BLaER1 treated with 17β-estradiol and CSF1 and Interleukin-3, amounts not matched to agents 10 nM and 100 nM (cell line): ENCODE data around the gene RHOA.
"Not testable (repeated sequence)": the region's sequence is repeated elsewhere in the genome, so short reads cannot be mapped to it uniquely, and the experiment has no call there.

ENCODE experiments used
- H3K27ac ChIP-seq, 11 experiments: shearing (Covaris generic); formaldehyde crosslinking; 2 replicates each; pipeline ENCODE4 v1.8.1; 2022
- H3K27me3 ChIP-seq, 11 experiments: shearing (Covaris generic); formaldehyde crosslinking; 2 replicates each; pipeline ENCODE4 v1.8.1; 2022
- H3K36me3 ChIP-seq, 11 experiments: shearing (Covaris generic); formaldehyde crosslinking; 2 replicates each; pipeline ENCODE4 v1.8.1; 2022
- H3K4me1 ChIP-seq, 10 experiments: shearing (Covaris generic); formaldehyde crosslinking; 2 replicates each; pipeline ENCODE4 v1.8.1; 2022
- H3K4me2 ChIP-seq, 11 experiments: shearing (Covaris generic); formaldehyde crosslinking; 2 replicates each; pipeline ENCODE4 v1.8.1; 2022
- H3K4me3 ChIP-seq, 10 experiments: shearing (Covaris generic); formaldehyde crosslinking; 2 replicates each; pipeline ENCODE4 v1.8.1; 2022
- H3K9ac ChIP-seq, 11 experiments: shearing (Covaris generic); formaldehyde crosslinking; 2 replicates each; pipeline ENCODE4 v1.8.1; 2022
- H3K9me3 ChIP-seq, 11 experiments: shearing (Covaris generic); formaldehyde crosslinking; replicated peaks in 1 of 11; 2 replicates each; pipeline ENCODE4 v1.8.1; 2022
- H4K20me1 ChIP-seq, 11 experiments: shearing (Covaris generic); formaldehyde crosslinking; 2 replicates each; pipeline ENCODE4 v1.8.1; 2022
- Cebpa-rat ChIP-seq, 11 experiments: shearing (Covaris generic); IDR thresholded peaks; 2 replicates each; pipeline ENCODE4 v1.8.1; 2022

Gene RHOA

GRCh38 chr3:49371946-49372345 lies 39.8 kb downstream of the RHOA start:
- Histone ChIP-seq H3K4me1 (peaks cover 6 to 57% (median 30%) of the 10 kb centered on the region in 10 experiments), H3K9me3 (peaks cover 0 to 4% (median 0%) of the 10 kb centered on the region in 11 experiments; a peak in 4 of 22 replicates), H3K4me2 (no peak overlapping the region), H3K36me3 (peaks cover 86 to 100% (median 95%) of the 10 kb centered on the region in 11 experiments), H4K20me1 (peaks cover 99 to 100% (median 100%) of the 10 kb centered on the region in 11 experiments), H3K27ac (no peak overlapping the region), H3K9ac (no peak overlapping the region), H3K27me3 (no peaks in the 10 kb centered on the region), H3K4me3 (no peak overlapping the region)
- no peak for TF ChIP-seq Cebpa-rat (IDR thresholded peaks at IDR 0.05)

GRCh38 chr3:49370585-49371290 lies 41.0 kb downstream of the RHOA start:
- Histone ChIP-seq H3K4me1 (peaks cover 0 to 45% (median 22%) of the 10 kb centered on the region in 10 experiments; a peak in 16 of 20 replicates), H3K36me3 (peaks cover 95 to 100% (median 100%) of the 10 kb centered on the region in 11 experiments), H3K9me3 (no peaks in the 10 kb centered on the region), H3K4me2 (no peak overlapping the region), H3K27me3 (no peaks in the 10 kb centered on the region), H3K27ac (no peak overlapping the region; a peak in 1 of 22 replicates), H3K4me3 (no peak overlapping the region), H4K20me1 (peaks cover 98 to 100% (median 100%) of the 10 kb centered on the region in 11 experiments), H3K9ac (no peak overlapping the region; a peak in 1 of 22 replicates)
- TF ChIP-seq Cebpa-rat (IDR thresholded peaks at IDR 0.05): no peak

- peak overlapping the region in 2 of 11 experiments; percentile 23; a peak in 3 of 22 replicates for H3K4me2 ChIP-seq
- no peaks in the 10 kb centered on the region for H3K27me3 ChIP-seq
- TF ChIP-seq Cebpa-rat (IDR thresholded peaks at IDR 0.05): no peak
- peak overlapping the region in 5 of 11 experiments; percentile 1 to 45 (median 16); a peak in 5 of 22 replicates for H3K27ac ChIP-seq
- peaks cover 21 to 58% (median 38%) of the 10 kb centered on the region in 10 experiments for H3K4me1 ChIP-seq
- no peaks in the 10 kb centered on the region for H3K9me3 ChIP-seq
- peaks cover 51 to 69% (median 59%) of the 10 kb centered on the region in 11 experiments; a peak in 20 of 22 replicates for H4K20me1 ChIP-seq
- peaks cover 90 to 93% (median 91%) of the 10 kb centered on the region in 11 experiments for H3K36me3 ChIP-seq
- peak overlapping the region in 2 of 11 experiments; percentile 31 to 48; a peak in 2 of 22 replicates for H3K9ac ChIP-seq
- H3K4me3 ChIP-seq: no peak overlapping the region
Observed at GRCh38 chr3:49362561-49362960, 49.2 kb downstream of the RHOA start.

GRCh38 chr3:49359623-49360022 lies 52.2 kb downstream of the RHOA start:
- peak overlapping the region; percentile 84 to 97 (median 93); a peak in 20 of 22 replicates for H3K27ac ChIP-seq
- H3K27me3 ChIP-seq: no peaks in the 10 kb centered on the region
- H3K36me3 ChIP-seq: peaks cover 87 to 93% (median 91%) of the 10 kb centered on the region in 11 experiments
- TF ChIP-seq Cebpa-rat (IDR thresholded peaks at IDR 0.05): no peak
- H3K9ac ChIP-seq: peak overlapping the region in 10 of 11 experiments; percentile 93 to 98 (median 97); a peak in 18 of 22 replicates
- peaks cover 41 to 76% (median 58%) of the 10 kb centered on the region in 10 experiments for H3K4me1 ChIP-seq
- peak overlapping the region; percentile 77 to 98 (median 92) for H3K4me2 ChIP-seq
- H3K4me3 ChIP-seq: peak overlapping the region in 5 of 10 experiments; percentile 91 to 94 (median 92); a peak in 7 of 20 replicates
- peaks cover 35 to 59% (median 48%) of the 10 kb centered on the region in 11 experiments; a peak in 19 of 22 replicates for H4K20me1 ChIP-seq
- H3K9me3 ChIP-seq: no peaks in the 10 kb centered on the region; a peak in 1 of 22 replicates

DNA sequence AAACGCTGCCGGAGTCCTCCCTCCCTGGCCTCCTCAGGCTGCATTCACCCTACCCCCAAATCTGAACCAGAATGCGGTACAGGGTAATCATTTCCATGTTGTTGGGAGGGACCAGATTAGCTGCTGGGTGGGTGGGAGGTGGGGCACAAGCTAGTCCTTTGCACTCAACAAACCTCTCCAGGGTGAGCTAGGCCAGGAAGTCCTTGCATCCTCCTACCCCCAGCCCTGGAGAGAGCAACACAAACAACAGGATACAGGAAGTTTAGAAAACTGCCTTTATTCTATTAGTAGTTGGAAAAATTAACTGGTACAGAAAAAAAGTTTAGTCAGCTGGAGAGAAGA lies 52.9 kb downstream of the RHOA start:
- peak overlapping the region; percentile 72 to 95 (median 91) for H3K4me3 ChIP-seq
- H3K9me3 ChIP-seq: no peaks in the 10 kb centered on the region; a peak in 1 of 22 replicates
- H3K36me3 ChIP-seq: peaks cover 80 to 92% (median 86%) of the 10 kb centered on the region in 11 experiments
- H3K27ac ChIP-seq: peak overlapping the region; percentile 84 to 97 (median 93)
- TF ChIP-seq Cebpa-rat (IDR thresholded peaks at IDR 0.05): no peak
- peak overlapping the region; percentile 77 to 98 (median 92) for H3K4me2 ChIP-seq
- peaks cover 42 to 80% (median 63%) of the 10 kb centered on the region in 10 experiments for H3K4me1 ChIP-seq
- no peaks in the 10 kb centered on the region for H3K27me3 ChIP-seq
- peaks cover 29 to 52% (median 41%) of the 10 kb centered on the region in 11 experiments; a peak in 19 of 22 replicates for H4K20me1 ChIP-seq
- peak overlapping the region; percentile 91 to 98 (median 96) for H3K9ac ChIP-seq

DNA sequence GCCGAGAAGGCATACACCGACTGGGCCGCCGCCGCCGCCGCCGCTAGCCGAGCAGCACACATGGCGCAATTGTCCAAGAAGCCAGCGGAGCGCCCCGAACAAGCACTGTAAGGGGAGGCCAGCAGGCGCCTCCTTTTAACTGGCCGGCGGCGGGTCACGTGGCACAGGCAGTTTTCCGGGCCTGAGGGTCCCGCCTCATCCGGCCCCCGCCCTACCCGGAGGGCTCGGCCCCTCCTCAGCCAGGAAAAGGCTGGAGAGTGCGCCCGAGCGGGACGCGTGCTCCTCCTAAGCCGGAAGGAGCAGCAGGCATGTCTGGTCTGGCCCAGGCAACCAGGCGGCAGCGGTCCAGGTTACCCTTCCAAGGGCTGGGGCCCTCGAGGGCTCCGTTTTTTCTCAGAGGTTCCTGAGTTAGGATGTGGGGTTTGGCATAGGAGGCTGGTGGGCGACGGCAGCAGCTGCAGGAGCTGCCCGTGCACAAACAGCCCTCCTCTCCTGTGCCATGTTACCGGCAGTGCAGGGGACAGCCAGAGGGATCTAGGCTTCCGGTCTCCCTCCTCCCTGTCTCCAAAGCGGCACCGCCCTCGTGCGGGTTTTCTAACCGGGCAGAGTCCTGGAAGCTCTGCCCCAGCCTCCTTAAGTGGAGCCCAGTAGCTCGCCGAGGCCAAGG lies 53.4 kb downstream of the RHOA start, which contains the start of gene GPX1:
TSS of gene GPX1 (minus strand) at position 137 of the 667 bp plus-strand sequence. CDS start at position 62, 75 bp downstream.
- H3K27me3 ChIP-seq: no peaks in the 10 kb centered on the region
- H3K4me1 ChIP-seq: peaks cover 43 to 80% (median 65%) of the 10 kb centered on the region in 10 experiments
- peaks cover 75 to 87% (median 81%) of the 10 kb centered on the region in 11 experiments for H3K36me3 ChIP-seq
- peak within 1 kb of the TSS; percentile 91 to 98 (median 96) for H3K9ac ChIP-seq
- H3K9me3 ChIP-seq: no peaks in the 10 kb centered on the region; a peak in 1 of 22 replicates
- peak within 1 kb of the TSS; percentile 82 to 98 (median 92) for H3K4me2 ChIP-seq
- H4K20me1 ChIP-seq: peaks cover 24 to 47% (median 36%) of the 10 kb centered on the region in 11 experiments; a peak in 19 of 22 replicates
- H3K4me3 ChIP-seq: peak within 1 kb of the TSS; percentile 72 to 95 (median 91)
- peak within 1 kb of the TSS; percentile 84 to 97 (median 93) for H3K27ac ChIP-seq
- no peak for TF ChIP-seq Cebpa-rat (IDR thresholded peaks at IDR 0.05)

DNA sequence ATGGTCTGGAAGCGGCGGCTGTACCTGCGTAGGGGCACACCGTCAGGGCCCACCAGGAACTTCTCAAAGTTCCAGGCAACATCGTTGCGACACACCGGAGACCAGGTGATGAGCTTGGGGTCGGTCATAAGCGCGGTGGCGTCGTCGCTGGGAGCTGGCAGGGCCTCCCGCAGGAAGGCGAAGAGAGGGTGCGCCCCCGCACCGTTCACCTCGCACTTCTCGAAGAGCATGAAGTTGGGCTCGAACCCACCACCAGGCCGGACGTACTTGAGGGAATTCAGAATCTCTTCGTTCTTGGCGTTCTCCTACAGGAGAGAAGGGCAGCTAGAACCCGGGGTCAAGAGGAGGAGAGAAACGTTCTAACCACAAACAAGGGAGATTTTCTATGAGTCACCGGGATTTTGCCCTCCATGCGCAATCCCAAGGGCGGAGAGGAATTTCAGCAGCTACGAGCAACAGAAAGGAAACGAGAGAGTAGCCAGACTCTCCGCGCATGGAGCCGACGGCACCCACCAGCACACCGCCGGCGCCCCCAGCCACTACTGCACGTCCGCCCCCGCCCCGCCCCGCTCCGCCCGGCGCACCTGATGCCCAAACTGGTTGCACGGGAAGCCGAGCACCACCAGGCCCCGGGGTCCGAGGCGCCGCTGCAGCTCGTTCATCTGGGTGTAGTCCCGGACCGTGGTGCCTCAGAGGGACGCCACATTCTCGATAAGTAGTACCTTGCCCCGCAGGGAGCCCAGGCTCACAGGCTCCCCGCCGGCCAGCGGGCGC lies 54.1 kb downstream of the RHOA start:
- peaks cover 49 to 80% (median 69%) of the 10 kb centered on the region in 10 experiments for H3K4me1 ChIP-seq
- H3K36me3 ChIP-seq: peaks cover 68 to 80% (median 73%) of the 10 kb centered on the region in 11 experiments
- peaks cover 20 to 39% (median 29%) of the 10 kb centered on the region in 11 experiments; a peak in 19 of 22 replicates for H4K20me1 ChIP-seq
- peak overlapping the region; percentile 82 to 98 (median 92) for H3K4me2 ChIP-seq
- H3K4me3 ChIP-seq: peak overlapping the region; percentile 72 to 95 (median 91)
- H3K9ac ChIP-seq: peak overlapping the region; percentile 91 to 98 (median 96)
- H3K27me3 ChIP-seq, H3K9me3 ChIP-seq: not testable (repeated sequence)
- H3K27ac ChIP-seq: peak overlapping the region; percentile 84 to 97 (median 93)

DNA sequence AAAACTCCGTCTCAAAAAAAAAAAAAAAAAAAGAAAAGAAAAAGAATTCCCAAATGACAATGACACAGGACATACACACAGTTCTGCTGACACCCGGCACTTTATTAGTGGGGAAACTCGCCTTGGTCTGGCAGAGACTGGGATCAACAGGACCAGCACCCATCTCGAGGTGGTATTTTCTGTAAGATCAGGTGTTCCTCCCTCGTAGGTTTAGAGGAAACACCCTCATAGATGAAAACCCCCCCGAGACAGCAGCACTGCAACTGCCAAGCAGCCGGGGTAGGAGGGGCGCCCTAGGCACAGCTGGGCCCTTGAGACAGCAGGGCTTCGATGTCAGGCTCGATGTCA lies 54.7 kb downstream of the RHOA start:
- Histone ChIP-seq H3K4me1 (peaks cover 55 to 81% (median 73%) of the 10 kb centered on the region in 10 experiments), H3K4me2 (peak overlapping the region; percentile 82 to 98 (median 92)), H3K9ac (peak overlapping the region; percentile 91 to 98 (median 96)), H3K27ac (peak overlapping the region; percentile 84 to 97 (median 93)), H4K20me1 (peaks cover 16 to 34% (median 27%) of the 10 kb centered on the region in 11 experiments; a peak in 18 of 22 replicates), H3K4me3 (peak overlapping the region; percentile 72 to 95 (median 91)), H3K36me3 (peaks cover 62 to 74% (median 68%) of the 10 kb centered on the region in 11 experiments)
- H3K9me3 ChIP-seq, H3K27me3 ChIP-seq: not testable (repeated sequence)
